Esophagus muscularis mucosa (tissue), 3 donors: ENCODE measurements around the gene DOK4.

ENCODE experiments used
- EP300 ChIP-seq: sonication (generic); formaldehyde crosslinking; IDR thresholded peaks from one replicate; pipeline ENCODE4 v1.6.1; 2017; ENCODE audit warnings: antibody characterized with exemption
- TF ChIP-seq, protein P1 (sequence below), 3 experiments: fragments of 200-600 bp in 2 of 3; fragments of 450-650 bp in 1 of 3; sonication (generic) in 2 of 3; IDR thresholded peaks; one replicate each; pipeline ENCODE4 v1.5.1; 2017 to 2019; ENCODE audit warnings: antibody characterized with exemption in 3 of 3, mild to moderate bottlenecking in 2 of 3, moderate library complexity in 1 of 3

DNA sequence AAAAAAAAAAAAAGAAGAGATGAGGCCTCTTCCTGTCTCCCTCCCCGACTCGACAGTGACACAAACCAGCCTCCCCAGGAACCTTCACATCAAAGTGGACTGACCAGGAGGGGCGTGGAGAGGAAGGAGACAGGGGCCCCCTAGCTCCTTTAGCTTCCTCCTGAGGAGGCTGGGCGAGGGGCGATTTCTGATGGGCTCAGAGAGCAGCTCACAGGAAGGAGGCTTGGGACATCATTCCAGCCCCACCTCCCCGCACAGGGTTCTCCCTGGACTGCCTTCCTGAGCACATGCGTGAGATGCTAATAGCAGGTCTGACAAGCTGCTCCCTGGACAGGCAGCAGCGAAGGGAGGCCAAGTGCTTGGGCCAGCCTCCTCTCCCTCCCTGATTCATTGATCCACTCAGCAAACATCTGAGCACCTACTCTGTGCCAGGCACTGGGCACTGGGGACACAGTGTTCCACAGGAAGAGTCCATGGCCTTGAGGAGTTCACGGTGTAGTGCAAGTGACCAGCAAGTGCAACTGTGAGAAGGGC, 14.4 kb upstream of the DOK4 start:
- TF ChIP-seq, protein P1, sequence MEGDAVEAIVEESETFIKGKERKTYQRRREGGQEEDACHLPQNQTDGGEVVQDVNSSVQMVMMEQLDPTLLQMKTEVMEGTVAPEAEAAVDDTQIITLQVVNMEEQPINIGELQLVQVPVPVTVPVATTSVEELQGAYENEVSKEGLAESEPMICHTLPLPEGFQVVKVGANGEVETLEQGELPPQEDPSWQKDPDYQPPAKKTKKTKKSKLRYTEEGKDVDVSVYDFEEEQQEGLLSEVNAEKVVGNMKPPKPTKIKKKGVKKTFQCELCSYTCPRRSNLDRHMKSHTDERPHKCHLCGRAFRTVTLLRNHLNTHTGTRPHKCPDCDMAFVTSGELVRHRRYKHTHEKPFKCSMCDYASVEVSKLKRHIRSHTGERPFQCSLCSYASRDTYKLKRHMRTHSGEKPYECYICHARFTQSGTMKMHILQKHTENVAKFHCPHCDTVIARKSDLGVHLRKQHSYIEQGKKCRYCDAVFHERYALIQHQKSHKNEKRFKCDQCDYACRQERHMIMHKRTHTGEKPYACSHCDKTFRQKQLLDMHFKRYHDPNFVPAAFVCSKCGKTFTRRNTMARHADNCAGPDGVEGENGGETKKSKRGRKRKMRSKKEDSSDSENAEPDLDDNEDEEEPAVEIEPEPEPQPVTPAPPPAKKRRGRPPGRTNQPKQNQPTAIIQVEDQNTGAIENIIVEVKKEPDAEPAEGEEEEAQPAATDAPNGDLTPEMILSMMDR (IDR thresholded peaks at IDR 0.05): no peak
- no peak for TF ChIP-seq EP300
